Hepatocyte (in vitro differentiated cells): ENCODE measurements around the gene UGT1A7. TPM values are rescaled to one million over a fixed set of nuclear protein-coding genes. Genes with fewer than 3 reads are reported as not detected.
"Not testable (repeated sequence)": the region's sequence is repeated elsewhere in the genome, so short reads cannot be mapped to it uniquely, and the experiment has no call there.

Experiments used
- DNase-seq: peaks from one replicate; pipeline ENCODE4 v3.0.0-alpha.2; 2016; ENCODE audit warnings: low spot score
- H2AFZ ChIP-seq: fragments of 200-600 bp; sonication (generic); 2 replicates; pipeline ENCODE4 v1.6.0; 2016; ENCODE audit warnings: antibody characterized with exemption, mild to moderate bottlenecking
- H3K27ac ChIP-seq: fragments of 200-600 bp; sonication (generic); 2 replicates; pipeline ENCODE4 v1.5.1; 2016; ENCODE audit warnings: mild to moderate bottlenecking
- H3K27me3 ChIP-seq: fragments of 200-600 bp; sonication (generic); 2 replicates; pipeline ENCODE4 v1.6.1; 2016
- H3K36me3 ChIP-seq: fragments of 200-600 bp; sonication (generic); replicated peaks from 2 replicates; pipeline ENCODE4 v1.5.1; 2016; ENCODE audit warnings: low read depth; ENCODE audit not compliant: insufficient read depth
- H3K4me1 ChIP-seq: fragments of 200-600 bp; sonication (generic); 2 replicates; pipeline ENCODE4 v1.5.1; 2016; ENCODE audit warnings: mild to moderate bottlenecking, moderate library complexity; ENCODE audit not compliant: insufficient read depth
- H3K4me2 ChIP-seq: fragments of 200-600 bp; sonication (generic); 2 replicates; pipeline ENCODE4 v1.6.0; 2016
- H3K4me3 ChIP-seq: fragments of 200-600 bp; sonication (generic); 2 replicates; pipeline ENCODE4 v1.5.1; 2016; ENCODE audit warnings: mild to moderate bottlenecking
- H3K79me2 ChIP-seq: fragments of 200-600 bp; sonication (generic); 2 replicates; pipeline ENCODE4 v1.6.0; 2017; ENCODE audit warnings: mild to moderate bottlenecking
- H3K9me2 ChIP-seq: fragments of 200-600 bp; sonication (generic); replicated peaks from 2 replicates; pipeline ENCODE4 v1.6.0; 2017; ENCODE audit warnings: mild to moderate bottlenecking; ENCODE audit not compliant: insufficient read depth
- H3K9me3 ChIP-seq: fragments of 200-600 bp; sonication (generic); 2 replicates; pipeline ENCODE4 v1.5.1; 2016; ENCODE audit warnings: low read depth, mild to moderate bottlenecking
- H4K20me1 ChIP-seq: fragments of 200-600 bp; sonication (generic); 2 replicates; pipeline ENCODE4 v1.6.0; 2016; ENCODE audit warnings: mild to moderate bottlenecking; ENCODE audit not compliant: insufficient read depth, poor library complexity, severe bottlenecking
- EZH2 ChIP-seq: fragments of 200-600 bp; sonication (generic); IDR thresholded peaks from 2 replicates; pipeline ENCODE4 v1.6.1; 2016; ENCODE audit warnings: antibody characterized with exemption, mild to moderate bottlenecking, borderline replicate concordance
- EZH2phosphoT487 ChIP-seq: fragments of 200-600 bp; sonication (generic); IDR thresholded peaks from one replicate; pipeline ENCODE4 v1.6.1; 2018; ENCODE audit warnings: antibody characterized with exemption, mild to moderate bottlenecking, low read depth, moderate library complexity; ENCODE audit not compliant: unreplicated experiment, severe bottlenecking
- WGBS: methylation state at CpG from one replicate; pipeline ENCODE4 v1.1.6; 2016; ENCODE audit warnings: low lambda C conversion rate; ENCODE audit errors: missing lambda C conversion rate; 5-methylcytosine and 5-hydroxymethylcytosine counted together
- polyA plus RNA-seq: library from polyadenylated mRNA; unstranded; fragments of >200 nt; fragmentation: Nextera tagmentation; extraction: Ambion mirVana; gene quantifications from 2 replicates; pipeline ENCODE4 v1.2.1, GENCODE V29; 2016
- total RNA-seq: library from RNA; depleted of rRNA; stranded (reverse); fragments of >200 nt; gene quantifications from 2 replicates; pipeline ENCODE4 v1.2.3, GENCODE V29; 2014
- TF ChIP-seq, protein P1 (sequence below): fragments of 200-600 bp; sonication (generic); IDR thresholded peaks from 2 replicates; pipeline ENCODE4 v1.5.1; 2016; ENCODE audit warnings: antibody characterized with exemption, mild to moderate bottlenecking; ENCODE audit not compliant: poor library complexity

Gene UGT1A7
- total RNA-seq (0.07 TPM in 1 of 2 replicates, not detected in the other), polyA plus RNA-seq (not detected in 2 replicates)

DNA sequence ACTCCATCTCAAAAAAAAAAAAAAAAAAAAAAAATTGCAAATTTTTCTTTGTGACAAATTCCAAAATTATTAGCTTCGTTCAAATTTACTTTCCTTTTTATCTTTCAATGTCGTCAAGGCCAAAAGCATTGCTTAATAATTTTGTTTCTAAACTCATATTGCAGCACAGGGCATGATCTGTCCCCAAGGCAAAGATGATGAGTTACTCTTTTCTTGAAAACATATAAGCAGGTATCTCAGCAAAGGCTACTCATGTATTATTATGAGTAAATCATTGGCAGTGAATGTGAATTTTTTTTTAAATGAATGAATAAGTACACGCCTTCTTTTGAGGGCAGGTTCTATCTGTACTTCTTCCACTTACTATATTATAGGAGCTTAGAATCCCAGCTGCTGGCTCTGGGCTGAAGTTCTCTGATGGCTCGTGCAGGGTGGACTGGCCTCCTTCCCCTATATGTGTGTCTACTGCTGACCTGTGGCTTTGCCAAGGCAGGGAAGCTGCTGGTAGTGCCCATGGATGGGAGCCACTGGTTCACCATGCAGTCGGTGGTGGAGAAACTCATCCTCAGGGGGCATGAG is at the start of gene UGT1A7:
Gene UGT1A7 (plus strand): TSS at position 381 of the 579 bp plus-strand sequence. CDS start 37 bp downstream, at position 418.
- WGBS = 92% methylated on average over 5 of the region's 5 CpGs
- Histone ChIP-seq H3K9me3 (no peaks in the 10 kb centered on the region), H3K9me2 (no peaks in the 10 kb centered on the region), H3K27ac (no peak within 1 kb of the TSS), H3K4me1 (no peaks in the 10 kb centered on the region), H3K27me3 (no peaks in the 10 kb centered on the region), H3K36me3 (no peaks in the 10 kb centered on the region), H2AFZ (no peak within 1 kb of the TSS), H3K4me2 (no peak within 1 kb of the TSS), H3K4me3 (no peak within 1 kb of the TSS), H3K79me2 (no peaks in the 10 kb centered on the region), H4K20me1 (no peaks in the 10 kb centered on the region)
- TF ChIP-seq, protein P1, sequence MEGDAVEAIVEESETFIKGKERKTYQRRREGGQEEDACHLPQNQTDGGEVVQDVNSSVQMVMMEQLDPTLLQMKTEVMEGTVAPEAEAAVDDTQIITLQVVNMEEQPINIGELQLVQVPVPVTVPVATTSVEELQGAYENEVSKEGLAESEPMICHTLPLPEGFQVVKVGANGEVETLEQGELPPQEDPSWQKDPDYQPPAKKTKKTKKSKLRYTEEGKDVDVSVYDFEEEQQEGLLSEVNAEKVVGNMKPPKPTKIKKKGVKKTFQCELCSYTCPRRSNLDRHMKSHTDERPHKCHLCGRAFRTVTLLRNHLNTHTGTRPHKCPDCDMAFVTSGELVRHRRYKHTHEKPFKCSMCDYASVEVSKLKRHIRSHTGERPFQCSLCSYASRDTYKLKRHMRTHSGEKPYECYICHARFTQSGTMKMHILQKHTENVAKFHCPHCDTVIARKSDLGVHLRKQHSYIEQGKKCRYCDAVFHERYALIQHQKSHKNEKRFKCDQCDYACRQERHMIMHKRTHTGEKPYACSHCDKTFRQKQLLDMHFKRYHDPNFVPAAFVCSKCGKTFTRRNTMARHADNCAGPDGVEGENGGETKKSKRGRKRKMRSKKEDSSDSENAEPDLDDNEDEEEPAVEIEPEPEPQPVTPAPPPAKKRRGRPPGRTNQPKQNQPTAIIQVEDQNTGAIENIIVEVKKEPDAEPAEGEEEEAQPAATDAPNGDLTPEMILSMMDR = no peak
- TF ChIP-seq EZH2phosphoT487 = no peak
- no peak for TF ChIP-seq EZH2
- no peak for DNase-seq

DNA sequence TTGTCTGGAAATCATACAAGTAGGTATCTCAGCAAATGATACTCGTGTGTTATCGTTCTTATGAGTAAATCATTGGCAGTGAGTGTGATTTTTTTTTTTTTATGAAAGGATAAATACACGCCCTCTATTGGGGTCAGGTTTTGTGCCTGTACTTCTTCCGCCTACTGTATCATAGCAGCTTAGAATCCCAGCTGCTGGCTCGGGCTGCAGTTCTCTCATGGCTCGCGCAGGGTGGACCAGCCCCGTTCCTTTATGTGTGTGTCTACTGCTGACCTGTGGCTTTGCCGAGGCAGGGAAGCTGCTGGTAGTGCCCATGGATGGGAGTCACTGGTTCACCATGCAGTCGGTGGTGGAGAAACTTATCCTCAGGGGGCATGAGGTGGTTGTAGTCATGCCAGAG is 45.4 kb upstream of the UGT1A7 start, which contains the start of gene UGT1A10:
Gene UGT1A10 (plus strand): TSS at position 143 of the 400 bp plus-strand sequence. CDS start 75 bp downstream, at position 218.
- not testable (repeated sequence) for H3K4me2 ChIP-seq, H3K79me2 ChIP-seq, H3K4me3 ChIP-seq, H3K27me3 ChIP-seq, H3K9me2 ChIP-seq, H3K4me1 ChIP-seq, H3K27ac ChIP-seq, H3K36me3 ChIP-seq, H2AFZ ChIP-seq, DNase-seq, H3K9me3 ChIP-seq, H4K20me1 ChIP-seq
- 91% methylated on average over 10 of the region's 10 CpGs for WGBS

DNA sequence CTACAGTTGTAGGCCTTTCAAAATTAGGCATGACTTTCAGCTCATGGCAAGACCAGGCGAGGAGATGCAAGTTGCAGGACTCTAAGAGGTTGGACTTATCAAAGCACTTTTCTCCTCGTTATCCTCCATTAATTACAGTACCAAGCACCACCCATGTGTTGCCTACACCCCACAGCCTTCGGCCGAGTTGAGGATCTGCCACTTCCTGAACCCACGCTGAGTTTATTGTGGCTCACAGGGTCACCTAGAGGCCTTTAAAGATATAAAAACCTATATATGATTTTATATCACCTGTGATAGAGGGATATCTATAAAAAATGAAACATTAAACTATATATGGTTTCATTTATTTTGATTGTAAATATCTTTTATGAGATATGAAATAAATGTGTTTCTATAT is 42.9 kb upstream of the UGT1A7 start:
- Histone ChIP-seq H3K9me2 (no peaks in the 10 kb centered on the region), H3K27ac (no peak overlapping the region), H3K4me2 (no peak overlapping the region), H2AFZ (no peak overlapping the region), H3K4me1 (no peaks in the 10 kb centered on the region), H3K79me2 (no peaks in the 10 kb centered on the region), H3K27me3 (no peaks in the 10 kb centered on the region), H3K9me3 (no peaks in the 10 kb centered on the region), H4K20me1 (no peaks in the 10 kb centered on the region), H3K36me3 (no peaks in the 10 kb centered on the region), H3K4me3 (no peak overlapping the region)
- DNase-seq = no peak
- TF ChIP-seq EZH2phosphoT487 (no peak), EZH2 (no peak)
- TF ChIP-seq, protein P1 = no peak
- WGBS = 82% methylated on average over 5 of the region's 5 CpGs

DNA sequence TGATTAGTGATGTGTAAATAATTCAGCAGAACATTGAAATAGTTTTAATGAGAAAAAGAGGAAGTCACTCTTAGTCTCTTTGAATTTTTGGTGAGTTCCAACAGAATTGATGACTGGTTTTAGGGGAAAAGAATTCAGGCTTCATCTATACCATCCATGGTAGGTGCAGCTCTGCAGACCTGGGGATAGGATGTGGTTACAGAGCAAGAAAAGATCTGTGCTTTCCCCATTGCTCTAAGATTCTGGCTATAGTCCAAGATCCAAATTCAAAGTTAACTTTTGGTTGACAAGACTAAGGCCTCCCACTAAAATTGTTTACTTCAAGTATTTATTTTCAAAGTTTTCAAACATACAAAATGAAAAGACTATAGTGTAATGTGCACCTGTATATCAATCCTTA is 41.8 kb upstream of the UGT1A7 start:
- H2AFZ ChIP-seq = no peak overlapping the region
- no peak overlapping the region for H3K4me2 ChIP-seq
- no peaks in the 10 kb centered on the region for H3K9me2 ChIP-seq
- H3K79me2 ChIP-seq = no peaks in the 10 kb centered on the region
- H4K20me1 ChIP-seq = no peaks in the 10 kb centered on the region
- TF ChIP-seq, protein P1 = no peak
- TF ChIP-seq EZH2 = no peak
- H3K27me3 ChIP-seq = no peaks in the 10 kb centered on the region
- H3K4me3 ChIP-seq = no peak overlapping the region
- no peaks in the 10 kb centered on the region for H3K9me3 ChIP-seq
- H3K4me1 ChIP-seq = no peaks in the 10 kb centered on the region
- no peak for DNase-seq
- H3K27ac ChIP-seq = no peak overlapping the region
- no peaks in the 10 kb centered on the region for H3K36me3 ChIP-seq
